Measurements from ENCODE around the gene DR1.
"Not testable (repeated sequence)": the region's sequence is repeated elsewhere in the genome, so short reads cannot be mapped to it uniquely, and the experiment has no call there.

Gene DR1

DNA sequence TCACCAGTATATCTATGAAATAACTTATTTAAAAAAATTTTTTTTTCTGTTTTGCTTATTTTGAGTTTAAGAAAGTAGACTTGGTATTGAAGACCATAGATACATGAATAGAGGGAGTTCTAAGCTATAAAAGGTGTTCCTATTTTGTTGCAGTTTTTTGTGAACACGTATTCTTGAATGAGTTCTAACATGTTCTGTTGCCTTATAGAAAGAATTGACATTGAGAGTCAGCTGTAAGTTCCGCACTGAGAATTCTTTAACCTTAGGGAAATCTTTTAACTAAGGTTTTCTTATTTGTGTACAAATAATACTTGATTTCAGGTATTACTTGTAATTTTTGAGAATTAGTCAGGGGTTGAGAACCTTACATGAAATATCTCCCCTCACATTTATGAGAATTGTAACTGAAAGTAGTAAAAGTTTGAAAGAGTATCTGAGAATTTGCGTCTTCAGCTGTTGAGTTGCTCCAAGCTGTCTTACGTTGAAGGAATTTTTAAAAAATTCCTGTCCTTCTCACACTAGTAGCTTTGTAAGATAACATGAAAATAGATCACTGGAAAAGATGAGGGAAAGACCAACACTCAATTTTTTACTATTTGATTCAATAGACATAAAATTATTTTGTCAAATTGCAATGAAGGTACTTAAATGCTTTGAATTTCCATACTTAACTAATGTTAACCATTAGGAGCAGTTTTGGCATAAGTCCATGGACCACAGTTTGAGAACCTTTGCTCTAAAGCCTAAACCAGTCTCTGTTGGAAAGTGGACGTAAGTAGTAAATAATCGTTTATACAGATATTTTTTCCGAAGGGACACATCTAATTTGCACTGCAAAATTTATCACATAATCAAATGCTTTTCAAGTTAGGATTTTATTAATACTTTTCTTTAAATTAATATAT is 3.8 kb downstream of the DR1 start:
- TF ChIP-seq, protein P1, sequence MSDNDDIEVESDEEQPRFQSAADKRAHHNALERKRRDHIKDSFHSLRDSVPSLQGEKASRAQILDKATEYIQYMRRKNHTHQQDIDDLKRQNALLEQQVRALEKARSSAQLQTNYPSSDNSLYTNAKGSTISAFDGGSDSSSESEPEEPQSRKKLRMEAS (IDR thresholded peaks at IDR 0.05; ENCODE audit: low read depth, low read length), result no peak
- TF ChIP-seq POLR2A (IDR thresholded peaks at IDR 0.05; ENCODE audit: extremely low read depth, insufficient read length), result no peak
- TF ChIP-seq, protein P2, sequence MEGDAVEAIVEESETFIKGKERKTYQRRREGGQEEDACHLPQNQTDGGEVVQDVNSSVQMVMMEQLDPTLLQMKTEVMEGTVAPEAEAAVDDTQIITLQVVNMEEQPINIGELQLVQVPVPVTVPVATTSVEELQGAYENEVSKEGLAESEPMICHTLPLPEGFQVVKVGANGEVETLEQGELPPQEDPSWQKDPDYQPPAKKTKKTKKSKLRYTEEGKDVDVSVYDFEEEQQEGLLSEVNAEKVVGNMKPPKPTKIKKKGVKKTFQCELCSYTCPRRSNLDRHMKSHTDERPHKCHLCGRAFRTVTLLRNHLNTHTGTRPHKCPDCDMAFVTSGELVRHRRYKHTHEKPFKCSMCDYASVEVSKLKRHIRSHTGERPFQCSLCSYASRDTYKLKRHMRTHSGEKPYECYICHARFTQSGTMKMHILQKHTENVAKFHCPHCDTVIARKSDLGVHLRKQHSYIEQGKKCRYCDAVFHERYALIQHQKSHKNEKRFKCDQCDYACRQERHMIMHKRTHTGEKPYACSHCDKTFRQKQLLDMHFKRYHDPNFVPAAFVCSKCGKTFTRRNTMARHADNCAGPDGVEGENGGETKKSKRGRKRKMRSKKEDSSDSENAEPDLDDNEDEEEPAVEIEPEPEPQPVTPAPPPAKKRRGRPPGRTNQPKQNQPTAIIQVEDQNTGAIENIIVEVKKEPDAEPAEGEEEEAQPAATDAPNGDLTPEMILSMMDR (IDR thresholded peaks at IDR 0.05; ENCODE audit: low read depth, low read length), result no peak
- no peak for TF ChIP-seq MYC (IDR thresholded peaks at IDR 0.05; ENCODE audit: low read depth, low read length)
- no peak for DNase-seq (ENCODE audit: low read depth)
- H3K4me3 ChIP-seq (ENCODE audit: low read depth, low read length), result peak overlapping the region; percentile 83

DNA sequence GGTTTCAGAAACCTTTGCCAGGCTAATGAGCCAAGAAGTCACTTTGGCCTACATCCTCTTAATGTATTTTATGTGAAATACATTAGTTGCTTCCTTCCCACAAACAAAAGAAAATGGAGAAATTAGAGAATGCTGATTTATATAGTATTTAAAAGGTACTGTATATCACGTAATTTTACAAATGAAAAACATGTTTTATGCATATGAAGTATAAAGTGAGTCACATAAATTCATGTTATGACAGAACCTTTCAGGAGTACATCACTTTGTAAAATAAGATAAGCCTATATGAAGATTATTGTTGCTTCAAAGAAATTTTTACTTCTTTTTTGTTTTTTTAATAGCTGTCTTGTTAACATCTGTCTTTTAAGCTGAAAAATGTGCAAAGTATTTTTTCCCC is 4.6 kb downstream of the DR1 start:
- TF ChIP-seq, protein P2 (IDR thresholded peaks at IDR 0.05; ENCODE audit: low read depth, low read length), result no peak
- no peak for TF ChIP-seq POLR2A (IDR thresholded peaks at IDR 0.05; ENCODE audit: extremely low read depth, insufficient read length)
- TF ChIP-seq MYC (IDR thresholded peaks at IDR 0.05; ENCODE audit: low read depth, low read length), result no peak
- TF ChIP-seq, protein P1 (IDR thresholded peaks at IDR 0.05; ENCODE audit: low read depth, low read length), result no peak
- H3K4me3 ChIP-seq (ENCODE audit: low read depth, low read length), result peak overlapping the region; percentile 83
- DNase-seq (ENCODE audit: low read depth), result no peak

DNA sequence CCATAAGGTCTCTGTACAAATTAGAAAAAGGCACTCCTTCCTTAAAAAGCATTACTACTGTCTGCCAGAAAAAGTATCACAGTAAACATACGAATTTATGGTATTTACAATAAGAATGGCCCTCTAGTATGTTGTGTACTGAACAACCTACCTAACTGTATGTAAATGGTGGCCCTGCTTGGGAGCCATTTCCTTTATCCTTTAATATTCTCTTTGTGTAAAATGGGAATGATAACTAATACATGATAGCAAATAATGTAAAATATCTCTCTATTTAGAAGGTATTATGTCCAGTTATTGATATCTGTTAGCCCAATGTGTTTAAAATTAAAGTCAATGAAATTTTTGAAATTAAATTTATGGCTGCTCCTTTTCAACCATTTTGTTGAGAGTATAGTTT is 5.2 kb downstream of the DR1 start:
- DNase-seq (ENCODE audit: low read depth), result no peak
- no peak for TF ChIP-seq POLR2A (IDR thresholded peaks at IDR 0.05; ENCODE audit: extremely low read depth, insufficient read length)
- no peak for TF ChIP-seq MYC (IDR thresholded peaks at IDR 0.05; ENCODE audit: low read depth, low read length)
- TF ChIP-seq, protein P1 (IDR thresholded peaks at IDR 0.05; ENCODE audit: low read depth, low read length), result no peak
- TF ChIP-seq, protein P2 (IDR thresholded peaks at IDR 0.05; ENCODE audit: low read depth, low read length), result no peak

DNA sequence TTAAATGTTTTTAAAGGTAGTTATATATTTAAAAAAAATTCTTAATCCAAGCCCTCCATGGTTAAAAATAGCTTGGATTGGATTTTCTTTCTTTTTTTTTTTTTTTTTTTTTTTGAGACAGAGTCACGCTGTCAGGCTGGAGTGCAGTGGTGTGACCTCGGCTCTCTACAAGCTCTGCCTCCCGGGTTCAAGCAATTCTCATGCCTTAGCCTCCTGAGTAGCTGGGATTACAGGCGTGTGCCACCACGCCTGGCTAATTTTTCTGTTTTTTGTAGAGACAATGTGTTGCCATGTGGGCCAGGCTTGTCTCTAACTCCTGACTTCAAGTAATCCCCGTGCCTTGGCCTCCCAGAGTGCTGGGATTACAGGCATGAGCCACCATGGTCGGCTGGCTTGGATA is 5.6 kb downstream of the DR1 start:
- not testable (repeated sequence) for DNase-seq (ENCODE audit: low read depth); H3K4me3 ChIP-seq (ENCODE audit: low read depth, low read length)

More for the DNA sequence above, 5.2 kb downstream of the DR1 start:
- peak overlapping the region; percentile 83 for H3K4me3 ChIP-seq (ENCODE audit: low read depth, low read length)

DNA sequence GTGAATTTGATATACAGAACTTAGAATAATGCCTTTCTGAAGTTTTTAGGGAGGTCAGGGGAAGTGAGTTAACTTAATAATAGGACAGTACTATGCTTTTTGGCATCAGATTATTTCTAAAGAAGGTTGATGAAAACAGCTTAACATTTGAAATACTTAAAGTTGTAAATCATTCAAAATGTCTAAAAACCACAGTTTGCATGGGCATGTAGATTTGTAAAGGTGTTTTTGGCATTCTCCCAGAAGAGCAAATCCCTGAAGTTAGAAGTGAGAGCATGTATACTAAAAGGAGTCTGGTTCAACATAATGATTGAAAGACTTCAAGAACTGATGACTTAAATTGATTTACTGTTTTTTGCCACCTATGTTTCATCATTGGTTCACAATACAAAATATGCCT is 6.7 kb downstream of the DR1 start:
- TF ChIP-seq MYC (IDR thresholded peaks at IDR 0.05; ENCODE audit: low read depth, low read length) (no peak), POLR2A (IDR thresholded peaks at IDR 0.05; ENCODE audit: extremely low read depth, insufficient read length) (no peak)
- TF ChIP-seq, protein P2 (IDR thresholded peaks at IDR 0.05; ENCODE audit: low read depth, low read length), result no peak
- TF ChIP-seq, protein P1 (IDR thresholded peaks at IDR 0.05; ENCODE audit: low read depth, low read length), result no peak
- DNase-seq (ENCODE audit: low read depth), result no peak
- H3K4me3 ChIP-seq (ENCODE audit: low read depth, low read length), result no peak overlapping the region

DNA sequence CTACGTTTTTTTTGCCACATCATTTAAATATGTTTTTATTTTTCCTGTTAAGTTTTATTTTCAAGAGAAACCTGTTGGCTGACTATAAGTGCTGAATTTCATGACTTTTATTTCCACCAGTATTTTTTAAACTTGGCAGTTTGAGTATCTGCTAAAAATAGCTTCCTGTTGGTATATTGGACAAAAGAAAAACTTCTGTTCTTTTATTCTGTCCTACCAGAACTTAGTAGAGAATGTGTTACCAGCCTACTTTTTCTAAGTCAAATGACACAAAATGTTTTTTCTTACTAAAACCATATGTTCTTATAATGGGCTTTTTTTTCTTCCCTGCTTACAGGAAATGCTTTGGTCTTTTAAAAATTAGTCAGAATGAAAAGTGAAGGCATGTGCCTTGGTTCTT is 7.6 kb downstream of the DR1 start:
- no peak overlapping the region for H3K4me3 ChIP-seq (ENCODE audit: low read depth, low read length)
- DNase-seq (ENCODE audit: low read depth), result no peak
- TF ChIP-seq MYC (IDR thresholded peaks at IDR 0.05; ENCODE audit: low read depth, low read length), result no peak
- TF ChIP-seq, protein P1 (IDR thresholded peaks at IDR 0.05; ENCODE audit: low read depth, low read length), result no peak
